A673 (cell line): ENCODE data around the gene RANBP2. TPM values are rescaled to one million over a fixed set of nuclear protein-coding genes. Genes with fewer than 3 reads are reported as not detected.

Experiments used
- BruUV-seq: library from RNA; stranded (reverse); fragments of 400-500 nt; replicated peaks from 2 replicates; lab custom pipeline; 2021; lab: Mats Ljungman, UMichigan
- CTCF ChIA-PET: fragments of 300-600 bp; sonication (Branson Sonifier 250); formaldehyde crosslinking; loops from one replicate; lab custom pipeline; 2022; ENCODE audit warnings: antibody characterized with exemption; lab: Charles Lee
- POLR2A ChIA-PET: fragments of 300-600 bp; sonication (Branson Sonifier 250); formaldehyde crosslinking; loops from one replicate; lab custom pipeline; 2022; ENCODE audit warnings: antibody characterized with exemption; ENCODE audit not compliant: low non-redundant PET; lab: Charles Lee
- DNase-seq: peaks from one replicate; pipeline ENCODE4 v3.0.0-alpha.2; 2015; ENCODE audit warnings: low spot score
- H3K27ac ChIP-seq: fragments of 200-600 bp; sonication (generic); 2 replicates; pipeline ENCODE4 v1.5.1; 2016; ENCODE audit warnings: mixed run types, low read depth, mild to moderate bottlenecking, mixed read lengths, antibody characterized with exemption, low read length; ENCODE audit not compliant: poor library complexity, severe bottlenecking
- H3K27me3 ChIP-seq: fragments of 200-600 bp; sonication (generic); replicated peaks from 2 replicates; pipeline ENCODE4 v1.6.1; 2017; ENCODE audit warnings: mixed run types, low read depth, mild to moderate bottlenecking, mixed read lengths, antibody characterized with exemption, low read length; ENCODE audit not compliant: insufficient read depth, poor library complexity
- H3K36me3 ChIP-seq: fragments of 200-600 bp; sonication (generic); 2 replicates; pipeline ENCODE4 v1.6.1; 2016; ENCODE audit warnings: mixed run types, mild to moderate bottlenecking, mixed read lengths, antibody characterized with exemption, low read length; ENCODE audit not compliant: insufficient read depth, poor library complexity, severe bottlenecking
- H3K4me1 ChIP-seq: fragments of 200-600 bp; sonication (generic); 2 replicates; pipeline ENCODE4 v1.6.1; 2017; ENCODE audit warnings: mixed run types, mild to moderate bottlenecking, mixed read lengths, antibody characterized with exemption, low read length; ENCODE audit not compliant: insufficient read depth, poor library complexity, severe bottlenecking
- H3K4me3 ChIP-seq: fragments of 200-600 bp; sonication (generic); 2 replicates; pipeline ENCODE4 v1.5.1; 2016; ENCODE audit warnings: low read depth, mixed run types, mild to moderate bottlenecking, mixed read lengths, low read length; ENCODE audit not compliant: poor library complexity, severe bottlenecking
- H3K9me3 ChIP-seq: fragments of 200-600 bp; sonication (generic); 2 replicates; pipeline ENCODE4 v1.6.1; 2016; ENCODE audit warnings: mixed run types, low read depth, mild to moderate bottlenecking, mixed read lengths, antibody characterized with exemption, low read length; ENCODE audit not compliant: poor library complexity, severe bottlenecking
- CTCF ChIP-seq: fragments of 300-800, 200-600 bp; sonication (generic); conservative IDR thresholded peaks from 2 replicates; pipeline ENCODE4 v1.5.1; 2017; ENCODE audit warnings: low read depth, mild to moderate bottlenecking, antibody characterized with exemption, low read length, moderate library complexity, mixed read lengths
- EZH2 ChIP-seq: fragments of 200-600 bp; sonication (generic); IDR thresholded peaks from 2 replicates; pipeline ENCODE4 v1.6.1; 2017; ENCODE audit warnings: borderline replicate concordance, low read depth, mild to moderate bottlenecking, mixed read lengths, antibody characterized with exemption, low read length; ENCODE audit not compliant: poor library complexity, severe bottlenecking
- intact Hi-C: fragments of 100-400 bp; cut with micrococcal nuclease; formaldehyde crosslinking; loops from one replicate; pipeline ENCODE4 v1.10.0; 2022; ENCODE audit not compliant: unreplicated experiment
- total RNA-seq: library from RNA; stranded (reverse); gene quantifications from 2 replicates; pipeline ENCODE4 v1.2.3, GENCODE V29; 2021

RANBP2 gene
- total RNA-seq, 1 experiment from 2014 or later, result 92.3 TPM

- Histone ChIP-seq H3K4me1 (no peaks in the 10 kb centered on the region), H3K4me3 (no peak overlapping the region), H3K36me3 (peaks cover 9% of the 10 kb centered on the region), H3K27ac (no peak overlapping the region), H3K9me3 (peaks cover under 1% of the 10 kb centered on the region), H3K27me3 (no peaks in the 10 kb centered on the region)
- no peak for DNase-seq
- ChIA-PET CTCF (no interaction called here), POLR2A (no interaction called here)
- no TSS peak for BruUV-seq
- intact Hi-C loops, result no loop called here
- TF ChIP-seq EZH2 (no peak), CTCF (no peak)
Observed at GRCh38 chr2:108825254-108825653, 106.0 kb downstream of the RANBP2 start.

DNA sequence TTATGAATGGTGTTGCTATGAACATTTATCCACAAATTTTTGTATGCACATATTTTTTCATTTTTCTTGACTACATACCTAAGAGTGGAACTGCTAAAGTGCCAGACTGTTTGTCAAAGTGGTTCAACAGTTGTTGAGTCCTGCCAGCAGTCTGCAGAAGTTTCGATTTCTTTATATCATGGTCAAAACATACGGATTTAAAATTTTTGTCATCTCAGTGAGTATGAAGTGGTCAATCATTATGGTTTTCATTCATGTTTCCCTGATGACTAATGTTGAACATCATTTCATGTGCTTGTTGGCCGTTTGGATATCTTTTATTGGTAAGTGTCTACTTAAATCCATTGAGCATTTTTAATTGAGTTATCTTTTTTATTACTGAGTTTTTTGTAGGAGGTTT, 106.5 kb downstream of the RANBP2 start:
- intact Hi-C loops, result no loop called here
- no peak for TF ChIP-seq CTCF
- no peak for TF ChIP-seq EZH2

GRCh38 chr2:108829578-108830310, 110.5 kb downstream of the RANBP2 start:
- POLR2A ChIA-PET, result no interaction called here
- BruUV-seq, result no TSS peak
- H3K27ac ChIP-seq, result no peak overlapping the region
- no peak for TF ChIP-seq EZH2
- no peak for TF ChIP-seq CTCF
- H3K27me3 ChIP-seq, result no peaks in the 10 kb centered on the region
- H3K36me3 ChIP-seq, result peaks cover 4% of the 10 kb centered on the region
- H3K4me3 ChIP-seq, result no peak overlapping the region
- no peak for DNase-seq
- H3K9me3 ChIP-seq, result no peaks in the 10 kb centered on the region
- intact Hi-C loops, result no loop called here
- CTCF ChIA-PET, result no interaction called here
- H3K4me1 ChIP-seq, result no peaks in the 10 kb centered on the region

More for the DNA sequence above, 106.5 kb downstream of the RANBP2 start:
- Histone ChIP-seq H3K27me3 (no peaks in the 10 kb centered on the region), H3K27ac (no peak overlapping the region), H3K9me3 (no peaks in the 10 kb centered on the region), H3K36me3 (peaks cover 4% of the 10 kb centered on the region), H3K4me1 (no peaks in the 10 kb centered on the region), H3K4me3 (no peak overlapping the region)
- no peak for DNase-seq
- ChIA-PET POLR2A (no interaction called here), CTCF (no interaction called here)
- no TSS peak for BruUV-seq
